LNCAP (cell line): Measurements from ENCODE around the gene MEGF10.

ENCODE experiments used
- TF ChIP-seq, protein P1 (sequence below): fragments of 450-650 bp; IDR thresholded peaks from 2 replicates; pipeline ENCODE4 v1.5.1; 2017; ENCODE audit warnings: mild to moderate bottlenecking

MEGF10 gene

DNA sequence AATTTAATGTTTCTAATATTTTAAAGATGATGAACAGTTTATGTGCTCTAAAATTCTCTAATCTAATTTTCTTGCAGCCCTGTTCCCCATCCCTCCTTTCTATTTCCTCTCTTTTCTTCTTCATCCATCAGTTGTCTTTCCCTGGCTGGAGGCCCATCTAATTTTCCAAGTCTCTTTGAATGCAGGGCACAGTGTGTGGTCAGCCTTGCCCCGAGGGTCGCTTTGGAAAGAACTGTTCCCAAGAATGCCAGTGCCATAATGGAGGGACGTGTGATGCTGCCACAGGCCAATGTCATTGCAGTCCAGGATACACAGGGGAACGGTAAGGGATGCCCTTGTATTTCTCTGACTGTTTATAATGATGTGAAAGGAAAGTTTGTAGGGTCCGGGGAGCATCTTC is 111.8 kb downstream of the MEGF10 start:
- TF ChIP-seq, protein P1, sequence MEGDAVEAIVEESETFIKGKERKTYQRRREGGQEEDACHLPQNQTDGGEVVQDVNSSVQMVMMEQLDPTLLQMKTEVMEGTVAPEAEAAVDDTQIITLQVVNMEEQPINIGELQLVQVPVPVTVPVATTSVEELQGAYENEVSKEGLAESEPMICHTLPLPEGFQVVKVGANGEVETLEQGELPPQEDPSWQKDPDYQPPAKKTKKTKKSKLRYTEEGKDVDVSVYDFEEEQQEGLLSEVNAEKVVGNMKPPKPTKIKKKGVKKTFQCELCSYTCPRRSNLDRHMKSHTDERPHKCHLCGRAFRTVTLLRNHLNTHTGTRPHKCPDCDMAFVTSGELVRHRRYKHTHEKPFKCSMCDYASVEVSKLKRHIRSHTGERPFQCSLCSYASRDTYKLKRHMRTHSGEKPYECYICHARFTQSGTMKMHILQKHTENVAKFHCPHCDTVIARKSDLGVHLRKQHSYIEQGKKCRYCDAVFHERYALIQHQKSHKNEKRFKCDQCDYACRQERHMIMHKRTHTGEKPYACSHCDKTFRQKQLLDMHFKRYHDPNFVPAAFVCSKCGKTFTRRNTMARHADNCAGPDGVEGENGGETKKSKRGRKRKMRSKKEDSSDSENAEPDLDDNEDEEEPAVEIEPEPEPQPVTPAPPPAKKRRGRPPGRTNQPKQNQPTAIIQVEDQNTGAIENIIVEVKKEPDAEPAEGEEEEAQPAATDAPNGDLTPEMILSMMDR, result no peak

DNA sequence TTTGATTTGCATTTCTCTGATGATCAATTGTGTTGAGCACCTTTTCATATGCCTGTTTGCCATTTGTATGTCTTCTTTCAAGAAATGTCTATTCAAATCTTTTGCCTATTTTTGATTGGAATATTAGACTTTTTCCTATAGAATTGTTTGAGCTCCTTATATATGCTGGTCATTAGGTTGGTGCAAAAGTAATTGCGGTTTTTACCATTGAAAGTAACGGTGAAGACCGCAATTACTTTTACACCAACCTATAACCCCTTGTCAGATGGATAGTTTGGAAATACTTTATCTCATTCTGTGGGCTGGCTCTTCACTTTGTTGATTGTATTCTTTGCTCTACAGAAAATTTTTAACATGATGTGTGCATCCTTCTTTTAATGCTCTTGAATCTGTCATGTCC is 113.6 kb downstream of the MEGF10 start:
- TF ChIP-seq, protein P1, result no peak

DNA sequence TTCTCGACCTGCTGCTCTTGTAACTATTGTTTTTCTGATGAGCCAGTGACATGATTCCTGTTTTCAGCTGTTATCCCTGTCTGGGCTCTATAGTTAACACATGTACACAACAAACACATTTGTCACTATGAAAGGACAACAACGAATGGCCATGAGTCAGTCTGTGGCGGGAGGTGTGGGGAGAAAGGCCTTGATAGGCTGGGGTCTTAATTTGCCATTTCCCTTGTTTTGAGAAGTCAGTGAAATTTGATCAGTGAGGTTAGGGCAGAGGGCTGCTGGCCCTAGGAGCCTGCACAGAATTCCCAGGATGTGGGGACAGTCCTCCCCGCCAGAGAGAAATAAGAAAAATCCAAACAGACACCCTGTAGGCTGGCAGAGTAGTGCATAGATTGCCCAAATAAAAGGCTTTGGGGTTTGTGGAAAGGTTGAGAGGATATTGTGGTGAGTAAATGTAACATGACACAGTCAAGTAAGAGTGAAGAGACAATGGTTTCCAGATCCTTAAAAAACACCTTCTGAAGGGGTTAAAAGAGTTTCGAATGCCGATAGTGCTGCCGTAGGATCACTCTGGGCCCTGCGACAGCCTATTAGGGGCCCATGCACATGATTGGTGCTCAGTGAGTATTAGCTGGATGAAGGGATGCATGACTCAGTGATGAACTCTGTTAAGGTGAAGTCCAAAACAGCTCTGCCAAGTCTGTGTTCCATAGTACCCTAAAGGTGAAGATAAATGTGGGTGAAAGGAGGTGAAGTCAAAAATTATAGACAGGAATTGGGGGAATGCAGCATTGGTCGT is 115.9 kb downstream of the MEGF10 start:
- TF ChIP-seq, protein P1, result no peak

DNA sequence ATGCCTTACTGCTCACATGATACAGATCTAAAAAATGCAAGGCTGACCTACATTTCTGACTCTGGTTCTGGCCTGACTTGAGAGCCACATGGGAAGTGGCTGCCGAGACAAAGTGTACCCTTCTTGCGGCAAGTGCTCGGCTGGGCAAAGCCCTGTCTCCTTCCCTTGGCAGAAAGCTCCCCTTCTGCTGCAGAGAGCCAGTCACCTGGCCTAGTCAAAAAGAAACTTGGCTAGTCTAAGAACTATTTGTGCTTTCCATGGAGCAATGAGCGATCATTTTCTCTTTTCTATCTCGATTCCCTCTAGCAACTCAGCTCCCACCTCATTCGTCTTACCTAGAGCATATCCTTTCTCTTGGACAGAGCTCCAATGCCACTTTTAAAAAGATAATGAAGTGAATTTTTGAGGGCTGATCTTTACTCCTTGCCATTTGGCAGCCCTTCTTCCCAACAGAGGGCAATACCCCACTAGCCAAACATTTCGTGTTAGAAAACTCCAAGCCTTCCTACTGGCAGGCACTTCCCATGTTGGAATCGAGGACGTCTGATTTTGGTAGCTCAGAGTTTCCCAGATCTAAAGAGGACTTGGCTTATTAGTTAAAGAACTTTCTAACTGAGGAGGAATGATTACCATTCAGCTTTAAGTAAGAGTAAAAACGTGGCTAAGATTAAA is 118.8 kb downstream of the MEGF10 start:
- TF ChIP-seq, protein P1, result no peak

DNA sequence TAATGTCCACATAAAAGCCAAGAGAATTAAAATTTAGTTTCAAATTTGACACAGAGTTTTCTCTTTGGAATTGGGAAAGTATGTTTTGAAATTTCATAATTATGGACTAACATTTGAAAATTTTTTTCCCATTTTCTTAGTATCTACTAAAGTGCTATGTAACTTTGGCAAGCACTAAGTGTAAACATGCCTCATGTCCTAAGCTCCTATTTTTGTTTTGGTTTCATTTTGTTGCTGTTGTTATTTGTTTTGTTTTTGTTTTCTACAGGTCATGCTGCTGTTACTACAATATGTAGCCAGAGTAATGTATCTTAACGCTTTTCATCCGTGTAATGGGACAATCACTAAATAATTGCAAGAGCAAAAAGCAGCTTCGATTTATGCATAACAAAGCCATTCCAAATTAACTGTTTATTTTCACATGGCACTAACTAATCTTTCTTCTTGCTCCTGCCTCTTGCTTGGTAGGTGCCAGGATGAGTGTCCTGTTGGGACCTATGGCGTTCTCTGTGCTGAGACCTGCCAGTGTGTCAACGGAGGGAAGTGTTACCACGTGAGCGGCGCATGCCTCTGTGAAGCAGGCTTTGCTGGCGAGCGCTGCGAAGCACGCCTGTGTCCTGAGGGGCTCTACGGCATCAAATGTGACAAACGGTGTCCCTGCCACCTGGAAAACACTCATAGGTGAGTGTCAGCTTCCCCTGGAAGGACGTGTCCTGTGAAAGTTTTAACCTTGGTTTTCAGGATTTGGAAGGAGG is 119.5 kb downstream of the MEGF10 start:
- TF ChIP-seq, protein P1, result no peak

DNA sequence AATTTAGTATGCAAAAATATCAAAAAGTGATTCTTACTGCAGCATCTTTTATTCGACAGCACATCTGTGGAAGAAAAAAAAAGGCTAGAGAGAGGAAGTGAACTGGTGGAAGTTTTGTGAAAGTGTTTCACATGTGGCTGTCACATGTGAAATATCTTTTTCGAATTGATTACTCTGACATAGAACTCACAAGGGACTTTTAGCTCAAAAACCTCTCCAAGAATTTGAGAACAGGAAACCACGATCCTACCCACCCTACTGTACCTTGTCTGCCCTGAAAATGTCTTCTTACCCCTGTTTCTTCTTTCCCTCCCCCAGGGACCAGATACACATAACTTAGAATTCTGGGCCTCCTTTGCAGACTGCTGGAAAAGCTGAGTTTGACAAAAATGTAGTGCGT is 120.4 kb downstream of the MEGF10 start:
- TF ChIP-seq, protein P1, result no peak

DNA sequence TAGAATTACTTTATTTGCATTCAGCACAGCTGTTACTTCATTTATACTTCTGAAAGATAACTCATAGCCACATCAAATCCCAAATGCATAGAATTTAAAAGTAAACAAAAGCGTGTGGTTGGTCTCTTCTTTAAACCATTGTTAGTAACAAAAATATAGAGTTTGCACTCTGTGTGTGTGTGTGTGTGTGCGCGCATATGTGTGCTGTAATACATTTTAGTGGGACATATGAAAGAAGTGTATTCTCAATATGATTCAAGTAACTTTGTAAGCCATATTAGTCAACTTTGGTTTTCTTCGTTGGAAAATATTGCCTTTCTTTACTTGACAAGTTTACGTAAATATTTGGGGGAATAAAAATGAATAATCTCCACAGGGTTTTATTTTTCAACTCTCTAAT is 120.8 kb downstream of the MEGF10 start:
- TF ChIP-seq, protein P1, result no peak
